GM12872 (cell line): ENCODE results near the gene SV2B.

Source experiments
- CTCF ChIP-seq: IDR thresholded peaks from 3 replicates; pipeline ENCODE4 v1.5.1; 2011; ENCODE audit warnings: low read depth, mild to moderate bottlenecking, low read length, moderate library complexity; ENCODE audit not compliant: insufficient read depth

Gene SV2B

DNA sequence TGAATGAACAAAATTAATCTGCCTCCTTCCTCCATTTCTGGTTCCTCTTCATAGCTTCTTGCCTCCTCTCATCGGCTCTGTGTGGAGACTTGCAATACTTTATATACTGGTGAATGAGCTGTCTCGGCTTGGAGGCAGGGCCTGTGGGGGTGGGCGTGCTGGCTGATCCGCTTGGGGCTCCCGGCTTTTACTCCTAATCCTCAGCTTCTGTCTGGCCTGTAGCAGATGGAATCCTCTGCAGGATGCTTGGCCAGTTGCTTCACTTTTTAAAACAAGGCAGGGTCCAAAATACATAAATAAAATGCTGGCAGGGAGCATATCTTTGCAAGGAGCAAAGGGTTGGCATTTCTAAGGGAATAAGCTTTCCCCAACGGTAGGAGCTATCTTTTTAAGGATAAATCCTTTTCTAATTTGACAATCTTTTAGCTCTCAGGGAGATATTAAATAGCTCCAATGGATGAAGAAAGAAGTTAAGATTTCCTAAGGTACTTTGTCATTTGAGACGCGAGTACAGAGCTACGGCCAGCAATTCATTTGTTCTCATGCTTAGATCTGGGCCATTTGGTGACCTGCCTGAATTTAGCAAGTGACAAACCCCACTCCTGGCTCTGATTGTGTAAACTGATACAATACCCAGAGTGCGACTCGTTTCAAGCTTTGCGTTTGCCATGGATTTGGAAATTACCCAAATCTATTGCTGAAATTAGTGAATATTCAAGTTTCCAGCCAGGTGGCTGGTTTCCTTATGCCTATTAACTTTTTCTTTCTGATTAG is 18.9 kb downstream of the SV2B start:
- TF ChIP-seq CTCF: no peak

DNA sequence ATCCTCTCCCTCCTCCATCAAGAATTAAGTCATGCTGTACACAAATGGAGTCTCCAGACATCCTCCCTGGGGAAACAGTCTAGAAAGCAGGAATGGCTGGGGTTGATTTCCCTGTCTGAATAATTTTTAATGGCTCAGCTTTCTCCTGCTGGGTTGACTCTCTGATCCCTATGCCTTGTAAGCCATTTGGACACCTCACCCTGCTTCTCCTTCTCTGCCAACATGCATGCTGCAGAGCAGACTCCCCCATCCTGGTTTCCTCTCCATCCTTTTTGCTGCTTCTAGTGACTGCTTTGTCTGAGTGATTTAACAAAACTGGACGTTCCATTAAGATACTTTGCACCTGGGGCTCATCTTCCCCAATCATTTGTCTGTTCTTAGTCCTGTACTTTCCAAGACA is 22.2 kb downstream of the SV2B start:
- TF ChIP-seq CTCF: no peak

GRCh38 chr15:91124132-91124531 is 24.1 kb downstream of the SV2B start:
- no peak for TF ChIP-seq CTCF

DNA sequence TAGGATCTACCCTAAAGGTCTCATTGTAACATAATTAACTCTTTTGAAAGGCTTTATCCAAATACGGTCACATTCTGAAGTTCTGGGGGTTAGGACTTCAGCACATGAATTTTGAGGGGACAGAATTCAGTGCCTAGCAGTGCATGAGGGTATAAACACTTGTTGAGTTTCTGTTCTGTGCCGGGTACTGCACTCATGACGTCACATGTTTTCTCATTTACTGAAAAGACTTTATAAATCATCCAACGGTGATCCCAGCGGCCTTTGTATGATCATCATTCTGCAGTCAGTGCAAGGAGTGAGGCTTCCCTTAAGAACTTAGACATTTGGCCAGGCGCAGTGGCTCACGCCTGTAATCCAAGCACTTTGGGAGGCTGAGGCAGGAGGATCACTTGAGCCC is 25.1 kb downstream of the SV2B start:
- TF ChIP-seq CTCF: no peak

- TF ChIP-seq CTCF: no peak
Measured at GRCh38 chr15:91126080-91126479, 26.0 kb downstream of the SV2B start.

GRCh38 chr15:91127236-91127955 is 27.3 kb downstream of the SV2B start:
- TF ChIP-seq CTCF: no peak

DNA sequence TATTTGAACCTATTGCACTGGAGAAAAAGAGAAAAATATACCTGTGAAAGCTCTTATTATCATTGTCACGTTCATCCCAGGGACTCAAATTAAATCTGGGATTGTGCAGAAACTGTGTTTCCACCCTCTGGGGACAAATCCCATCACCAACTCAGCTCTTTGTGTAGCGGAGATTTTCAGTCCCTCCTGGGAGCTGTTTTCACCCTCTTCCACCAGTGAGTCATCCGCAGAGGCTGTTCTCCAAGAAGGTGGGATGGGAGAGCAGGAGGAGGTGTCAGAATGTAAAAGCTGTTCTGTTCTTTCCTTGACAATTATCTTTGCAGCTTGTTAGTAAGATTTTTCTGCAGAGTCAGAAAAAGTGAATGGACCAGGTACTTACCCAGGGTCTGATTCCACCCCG is 28.0 kb downstream of the SV2B start:
- TF ChIP-seq CTCF: no peak
